Activated CD4-positive, alpha-beta T cell treated with anti-CD3 and anti-CD28 coated beads, Interleukin-2, Interleukin-6, amounts not matched to agents 100 ng/mL and 50 ng/mL, durations not matched to agents 16 hours and 8 hours (primary cell): Measurements from ENCODE around the gene APOA1.

Source experiments
- DNase-seq: peaks from one replicate; pipeline ENCODE4 v3.0.0-alpha.2; 2020

The APOA1 gene

DNA sequence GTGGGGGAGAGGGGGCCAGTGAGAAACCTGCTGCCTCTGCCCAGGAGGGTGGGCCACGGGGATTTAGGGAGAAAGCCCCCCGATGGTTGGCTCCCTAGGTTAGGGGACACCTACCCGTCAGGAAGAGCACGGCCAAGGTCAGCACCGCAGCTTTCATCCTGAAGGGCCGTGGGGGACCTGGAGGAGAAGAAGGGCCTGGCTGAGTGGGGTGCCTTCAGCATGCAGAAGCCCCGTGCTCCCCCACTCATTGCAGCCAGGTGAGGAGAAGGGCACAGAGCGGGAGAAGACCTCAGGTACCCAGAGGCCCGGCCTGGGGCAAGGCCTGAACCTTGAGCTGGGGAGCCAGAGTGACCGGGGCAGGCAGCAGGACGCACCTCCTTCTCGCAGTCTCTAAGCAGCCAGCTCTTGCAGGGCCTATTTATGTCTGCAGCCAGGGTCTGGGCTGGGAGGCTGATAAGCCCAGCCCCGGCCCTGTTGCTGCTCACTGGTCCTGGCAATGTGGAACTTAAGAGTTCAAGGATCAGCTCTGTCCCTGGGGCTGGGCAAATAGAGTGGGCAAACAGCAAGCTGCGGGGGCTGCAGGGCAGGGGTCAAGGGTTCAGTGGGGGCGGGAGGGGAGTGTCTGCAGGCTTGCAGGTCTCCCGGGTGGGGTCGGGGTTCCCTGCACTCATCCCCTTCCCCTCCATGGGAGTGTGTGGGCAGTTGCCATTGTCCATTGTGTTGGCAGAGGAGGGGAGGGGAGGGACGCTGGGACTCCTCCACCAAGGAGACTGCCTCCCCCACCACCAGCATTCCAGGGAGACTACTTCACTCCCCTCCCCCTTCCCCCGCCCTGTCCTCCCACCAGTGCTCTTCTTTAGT is at the start of gene APOA1:
TSS of gene APOA1 (minus strand) at position 392 of the 861 bp plus-strand sequence. CDS start at position 157, 235 bp downstream.
- no peak for DNase-seq

DNA sequence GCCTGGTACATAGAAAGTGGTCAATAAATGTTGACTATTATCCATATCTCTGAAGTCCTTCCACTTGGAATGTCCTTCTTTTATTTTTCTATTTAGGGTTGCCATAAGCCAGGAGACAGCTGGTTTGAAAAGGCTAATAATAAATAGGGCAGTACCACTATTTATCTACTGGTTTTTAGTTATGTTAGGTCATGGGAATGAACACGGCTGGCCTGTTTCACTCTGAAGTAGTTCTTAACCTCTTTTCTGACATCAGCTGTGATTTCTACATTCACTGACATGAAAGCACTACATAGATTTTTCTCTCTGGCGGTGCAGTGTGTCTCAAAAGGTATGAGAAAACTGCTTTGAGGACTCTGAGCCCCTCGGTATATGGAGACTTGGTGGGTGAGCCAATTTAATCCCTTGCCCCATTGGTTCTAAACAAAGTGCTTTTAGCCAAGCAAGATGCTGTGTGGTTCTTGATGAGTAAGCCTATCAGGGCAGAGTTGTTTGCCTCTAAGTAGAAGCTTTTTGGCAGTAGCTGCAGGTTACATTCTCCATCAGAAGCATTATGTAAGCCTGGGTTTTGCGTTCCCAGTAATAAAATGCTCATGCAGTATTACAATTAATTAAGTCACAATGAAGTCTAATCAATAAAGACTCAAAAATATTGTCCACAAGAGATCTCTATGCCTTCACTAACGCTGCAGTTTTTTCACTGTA is 48.7 kb upstream of the APOA1 start:
- DNase-seq: no peak

DNA sequence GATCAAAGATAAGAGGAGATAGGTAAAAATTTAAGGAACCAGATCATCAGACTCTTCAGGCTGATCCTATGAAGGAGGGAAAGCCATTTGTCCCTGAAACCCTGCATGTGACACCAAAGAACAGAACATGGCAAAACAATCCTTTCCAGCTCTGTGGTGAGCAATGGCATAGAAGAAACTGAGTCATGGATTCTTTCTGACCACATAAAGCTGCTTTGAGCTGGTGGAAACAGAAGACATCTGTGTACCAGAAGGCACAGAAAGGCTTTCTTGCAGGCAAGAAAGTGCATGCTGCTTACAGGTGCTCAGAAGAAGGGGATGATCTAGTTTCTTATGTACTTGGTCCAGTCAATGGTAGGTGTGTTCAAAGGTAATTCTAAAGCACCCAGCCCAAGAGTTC is 45.0 kb upstream of the APOA1 start:
- DNase-seq: peak; percentile 44

DNA sequence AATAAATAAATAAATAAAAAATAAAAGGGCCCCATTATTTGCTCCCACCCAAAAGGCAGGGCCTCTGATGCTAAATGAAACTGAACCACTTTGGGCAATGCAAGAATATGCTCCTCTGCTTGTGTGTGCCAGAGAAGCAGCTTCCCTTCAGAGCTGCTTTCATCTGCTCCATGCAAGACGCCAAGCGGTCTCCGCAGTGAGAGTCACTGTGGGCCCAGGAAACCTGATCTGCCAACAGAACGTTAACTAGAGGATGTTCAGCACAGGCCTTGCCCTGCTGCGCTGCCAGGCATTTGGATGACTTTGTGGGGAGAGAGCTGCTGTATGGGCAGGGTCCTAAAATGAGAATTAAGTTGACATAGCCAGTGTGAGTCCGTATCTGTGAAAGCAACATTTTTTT is 43.7 kb upstream of the APOA1 start:
- DNase-seq: no peak

DNA sequence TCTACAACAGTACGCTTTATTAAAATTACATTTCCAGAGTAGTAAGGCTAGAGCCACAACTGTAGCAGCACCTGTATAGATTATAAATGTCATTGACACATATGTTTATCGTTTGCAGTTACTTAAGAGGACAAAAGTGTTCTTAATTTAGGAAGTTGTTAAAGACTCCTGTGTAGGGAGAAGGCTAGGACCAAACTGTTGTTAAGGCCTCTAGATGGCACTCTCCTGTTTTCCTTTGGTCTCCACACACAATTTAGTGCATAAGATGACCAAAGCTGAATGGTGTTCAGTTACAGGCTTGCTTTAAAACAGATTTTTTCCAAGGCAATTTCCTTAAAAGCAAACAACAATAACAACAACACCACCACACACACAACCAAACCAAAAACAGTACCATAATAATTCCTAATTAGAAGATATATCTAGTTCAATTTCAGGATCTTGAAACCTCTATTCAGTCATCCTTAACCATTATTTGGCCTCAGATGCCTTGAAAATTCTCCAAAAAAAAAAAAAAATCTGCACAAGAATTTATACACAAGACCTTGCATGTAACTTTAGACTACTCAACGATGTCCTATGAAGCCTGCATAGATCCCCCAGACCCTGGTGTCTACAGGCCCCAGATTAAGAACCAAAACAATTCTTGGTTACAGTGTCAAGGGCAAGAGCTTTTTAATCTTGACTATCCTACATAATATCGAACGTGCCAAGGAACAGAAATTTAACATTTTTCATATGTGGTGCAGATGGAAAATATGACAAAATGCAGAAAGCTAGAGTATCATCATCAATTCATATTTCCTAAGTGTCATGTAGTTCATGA is 42.6 kb upstream of the APOA1 start:
- peak; percentile 62 for DNase-seq

DNA sequence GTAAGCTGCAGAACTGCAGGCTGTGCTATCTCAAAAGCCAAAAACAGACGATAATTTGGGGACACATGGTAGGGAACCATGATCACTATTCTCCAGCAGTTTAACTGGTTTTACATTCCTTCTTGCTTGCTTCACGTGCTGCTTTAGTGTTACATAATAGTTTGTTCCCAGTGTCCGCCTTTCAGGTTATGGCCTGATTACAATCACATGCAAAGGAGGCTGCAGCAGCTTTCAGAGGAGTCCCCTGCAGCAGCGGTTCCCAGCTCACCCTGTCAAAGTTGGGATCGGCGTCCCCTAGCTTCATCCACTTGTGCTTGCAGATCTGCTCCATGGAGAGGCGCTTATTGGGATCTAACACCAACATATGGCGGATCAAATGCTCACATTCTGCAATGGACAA is 39.2 kb upstream of the APOA1 start:
- no peak for DNase-seq

DNA sequence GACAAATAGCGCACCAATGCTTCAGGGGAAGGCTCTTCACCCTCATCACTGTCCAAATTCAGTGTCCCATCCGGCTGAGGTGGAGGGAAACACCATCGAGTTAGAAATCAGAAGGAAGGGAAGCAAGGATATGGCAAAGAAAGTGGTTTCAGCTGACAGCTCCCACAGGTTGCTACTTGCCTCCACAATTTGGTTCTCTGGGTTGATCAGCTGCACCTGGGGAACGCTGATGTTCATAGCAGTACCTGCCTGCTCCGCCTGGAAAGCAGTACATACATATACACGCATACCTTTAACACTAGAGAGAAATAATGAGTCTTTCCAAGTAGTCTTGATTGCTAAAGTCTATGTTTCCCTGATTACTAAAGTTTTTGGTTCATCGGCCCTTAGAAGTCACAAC is 37.8 kb upstream of the APOA1 start:
- DNase-seq: no peak

DNA sequence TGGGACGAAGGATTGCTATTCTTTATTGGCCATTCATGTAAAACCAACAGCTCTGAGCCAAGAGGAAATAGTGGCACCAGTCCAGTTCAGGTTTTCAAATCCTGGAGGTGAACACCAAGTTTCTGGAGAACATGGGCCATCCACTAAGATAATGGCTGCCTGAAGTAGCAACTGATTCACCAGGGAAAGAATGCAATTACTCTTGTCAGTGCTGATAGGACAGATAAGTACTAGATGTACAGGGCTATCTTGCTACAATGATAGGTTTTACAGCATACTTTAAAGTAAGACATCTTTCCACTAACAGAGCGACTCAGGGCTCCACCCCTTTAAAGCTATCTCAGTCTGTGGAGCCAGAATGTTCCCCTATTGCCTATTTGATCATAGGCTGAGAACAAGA is 36.8 kb upstream of the APOA1 start:
- no peak for DNase-seq

DNA sequence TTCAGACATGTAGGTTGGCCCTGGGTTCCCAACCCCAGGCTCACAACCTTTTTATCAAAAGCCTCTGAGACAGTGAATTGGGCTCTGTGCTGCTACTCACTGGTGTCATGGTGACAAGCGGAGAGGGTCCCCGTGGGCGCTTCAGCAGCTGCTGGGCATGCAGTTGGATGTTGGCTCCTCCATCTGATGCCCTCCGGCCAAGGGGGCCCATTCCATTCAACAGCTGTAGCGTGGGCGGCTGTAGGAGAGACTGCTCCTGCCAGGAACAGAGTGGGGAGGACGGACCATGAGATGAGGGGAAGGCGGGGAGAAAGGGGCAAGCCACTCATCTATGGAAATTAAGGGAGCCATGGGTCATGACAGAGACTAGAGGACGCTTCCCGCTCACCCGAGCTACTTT is 36.0 kb upstream of the APOA1 start:
- no peak for DNase-seq

DNA sequence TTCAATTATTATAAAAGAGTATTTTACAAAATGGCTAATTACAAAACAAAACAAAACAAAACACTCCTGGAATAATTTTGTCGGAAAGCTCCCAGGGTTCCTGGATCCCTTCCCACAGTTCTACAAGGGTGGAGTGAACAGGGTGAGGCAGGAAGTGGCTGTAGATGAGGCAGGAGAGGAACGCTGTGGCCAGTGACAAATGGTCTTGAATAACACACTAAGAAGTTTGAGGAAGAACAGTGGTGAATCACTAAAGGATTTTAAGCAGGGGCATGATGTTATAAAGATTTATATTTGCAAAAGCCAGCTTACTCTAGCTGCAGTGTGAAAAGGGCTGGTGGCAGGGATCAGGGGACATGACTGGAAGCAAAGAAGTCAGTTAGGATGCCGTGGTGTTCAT is 33.8 kb upstream of the APOA1 start:
- DNase-seq: no peak

DNA sequence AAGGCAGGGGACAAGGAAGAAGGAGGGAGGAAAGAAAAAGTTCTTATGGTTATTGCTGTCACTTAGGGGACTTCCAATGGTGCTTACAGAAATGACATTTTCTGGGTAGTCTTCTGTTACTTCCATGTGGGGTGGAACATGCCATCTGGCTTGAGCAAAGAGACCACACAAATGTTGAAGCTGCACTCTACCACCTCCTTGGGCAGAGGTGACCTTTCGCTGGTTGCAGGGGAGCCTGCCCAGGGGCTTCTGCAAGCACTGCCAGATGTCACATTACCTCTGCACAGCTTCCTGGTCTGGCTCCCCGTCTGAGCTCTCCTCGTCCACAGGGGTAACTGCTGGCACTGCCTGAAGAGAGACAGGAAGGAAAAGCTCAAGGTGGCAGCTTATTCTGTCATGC is 32.6 kb upstream of the APOA1 start:
- peak; percentile 11 for DNase-seq

DNA sequence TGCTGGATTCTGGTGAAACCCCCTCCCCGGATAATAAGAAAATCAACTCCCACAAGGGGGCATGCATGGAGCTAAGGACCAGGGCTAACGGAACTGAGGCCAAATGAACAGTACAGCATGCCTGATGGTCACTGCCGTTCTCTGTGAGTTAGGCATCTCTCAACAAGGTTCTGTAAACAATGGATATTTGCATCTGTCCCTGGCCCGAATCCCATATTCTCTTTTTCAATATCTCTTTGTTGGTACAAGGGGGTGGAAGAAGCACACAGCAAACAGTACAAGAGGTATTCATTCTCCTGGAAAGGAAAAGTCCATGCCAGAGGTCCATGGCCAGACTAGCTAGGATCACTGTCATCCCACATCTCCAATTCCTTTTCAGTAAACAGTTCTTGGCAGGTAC is 32.2 kb upstream of the APOA1 start:
- DNase-seq: no peak

DNA sequence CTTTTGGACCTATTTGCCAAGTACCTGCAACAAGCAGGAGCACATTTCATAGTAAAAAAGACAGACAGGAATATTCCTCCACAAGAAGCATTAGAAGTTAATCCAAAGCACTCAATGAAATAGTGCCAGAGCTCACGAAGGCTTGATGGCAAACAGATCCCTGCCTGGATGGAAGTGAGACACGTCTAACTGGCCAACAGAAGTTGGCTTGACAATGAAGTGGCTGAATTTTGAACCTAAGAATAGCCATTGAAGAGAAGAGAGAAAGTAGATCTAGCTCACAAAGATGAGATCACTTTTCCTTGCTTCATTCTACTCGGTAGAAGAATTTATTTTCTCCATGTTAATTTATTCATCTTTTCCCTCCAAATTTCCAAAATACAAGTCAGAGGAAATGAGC is 30.6 kb upstream of the APOA1 start:
- DNase-seq: no peak

DNA sequence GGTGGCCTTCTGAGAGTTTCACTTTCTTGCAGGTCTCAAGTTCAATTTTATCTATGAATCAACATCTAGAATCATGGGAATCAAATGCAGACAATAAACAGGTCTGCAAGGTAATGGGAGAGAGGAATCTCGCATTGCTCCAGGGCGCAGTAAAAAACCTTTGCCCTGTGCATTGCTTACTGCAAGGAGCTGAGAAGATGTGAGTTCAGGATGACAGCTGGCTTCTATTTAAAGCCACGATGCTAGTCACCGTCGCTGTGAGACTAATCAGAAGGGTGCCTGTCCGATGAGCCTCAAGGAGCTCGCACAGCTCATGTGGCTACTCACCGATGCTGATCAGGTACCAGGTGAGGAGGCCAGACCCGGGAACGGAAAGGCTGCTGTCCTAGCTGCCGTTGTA is 30.2 kb upstream of the APOA1 start:
- DNase-seq: no peak

DNA sequence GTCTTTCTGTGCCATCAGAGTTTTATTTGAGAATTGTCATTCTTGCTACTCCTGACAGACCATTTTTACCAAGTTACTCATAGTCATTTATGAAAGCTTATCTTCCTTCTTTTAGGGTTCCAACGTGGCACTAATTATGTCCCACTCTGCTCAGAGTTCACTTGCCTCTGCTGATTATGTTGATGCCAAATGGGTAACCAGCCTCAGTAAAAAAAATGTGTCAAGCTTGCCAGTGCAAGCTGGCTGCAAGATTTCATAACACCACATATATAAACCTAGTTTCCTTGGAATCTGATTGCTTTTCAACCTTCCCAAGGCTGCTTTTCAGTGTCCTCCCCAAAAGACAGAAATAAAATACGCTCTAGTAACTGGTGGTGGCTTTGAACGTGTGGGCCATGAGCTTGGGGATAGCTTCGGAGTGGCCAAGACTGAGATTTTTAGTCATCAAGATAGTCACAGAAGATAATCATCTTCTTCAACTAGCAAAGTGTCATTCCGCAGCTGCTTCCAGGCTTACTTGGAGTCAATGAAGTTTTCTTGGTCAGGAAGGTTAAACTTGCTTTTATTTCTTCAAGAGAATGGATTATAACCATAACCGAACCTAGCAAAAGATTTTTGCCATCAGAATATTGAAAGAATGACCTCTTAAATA is 29.5 kb upstream of the APOA1 start:
- no peak for DNase-seq

DNA sequence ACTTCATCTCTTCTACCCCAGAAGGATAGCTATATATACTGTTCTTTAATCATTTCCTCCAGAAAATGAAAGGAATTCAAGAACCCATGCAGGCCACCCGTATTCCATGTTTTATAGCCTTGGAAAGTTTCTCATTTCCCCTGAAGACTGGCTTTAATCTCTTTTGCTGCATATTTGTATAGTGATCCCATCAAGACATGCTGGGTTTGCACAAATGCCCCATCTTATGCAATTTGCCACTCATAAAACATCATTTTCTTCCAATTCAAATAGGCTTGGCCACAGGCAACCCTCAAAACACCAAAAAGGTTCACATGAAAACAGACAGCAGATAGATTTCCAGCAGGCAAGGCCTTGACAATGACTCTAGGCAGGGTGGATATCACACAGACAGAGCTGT is 28.3 kb upstream of the APOA1 start:
- DNase-seq: no peak

DNA sequence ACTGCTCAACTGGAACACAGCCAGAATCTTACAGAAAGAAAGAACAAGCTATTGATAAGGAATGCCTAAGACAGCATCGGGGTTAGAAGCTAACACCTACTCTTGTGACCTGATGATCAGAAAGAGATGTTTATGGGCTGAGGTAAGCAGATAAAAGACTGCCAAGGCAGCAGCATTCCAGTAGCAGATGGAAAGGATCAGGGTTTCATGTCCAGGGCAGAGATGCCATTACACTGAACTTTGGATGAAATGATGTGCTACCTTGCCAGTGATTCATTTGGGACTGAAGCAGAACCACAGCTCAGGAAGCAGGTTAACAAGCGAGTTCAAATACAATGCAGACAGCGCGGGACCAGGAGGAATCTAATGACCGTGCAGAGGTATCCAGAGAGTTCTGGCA is 27.1 kb upstream of the APOA1 start:
- no peak for DNase-seq

DNA sequence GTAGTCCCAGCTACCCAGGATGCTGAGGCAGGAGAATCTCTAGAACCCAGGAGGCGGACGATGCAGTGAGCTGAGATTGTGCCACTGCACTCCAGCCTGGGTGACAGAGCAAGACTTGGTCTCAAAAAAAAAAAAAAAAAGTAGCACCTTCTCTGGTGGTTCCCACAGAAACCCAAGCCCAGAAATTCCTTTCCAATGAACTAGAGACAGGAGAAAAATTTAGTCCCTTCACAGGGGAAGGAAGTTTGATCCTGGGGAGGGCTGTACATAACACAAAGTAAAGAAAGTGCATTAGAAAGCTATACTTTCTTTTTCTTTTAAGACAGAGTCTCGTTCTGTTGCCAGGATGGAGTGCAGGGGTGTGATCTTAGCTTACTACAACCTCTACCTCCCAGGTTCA is 25.5 kb upstream of the APOA1 start:
- no peak for DNase-seq

DNA sequence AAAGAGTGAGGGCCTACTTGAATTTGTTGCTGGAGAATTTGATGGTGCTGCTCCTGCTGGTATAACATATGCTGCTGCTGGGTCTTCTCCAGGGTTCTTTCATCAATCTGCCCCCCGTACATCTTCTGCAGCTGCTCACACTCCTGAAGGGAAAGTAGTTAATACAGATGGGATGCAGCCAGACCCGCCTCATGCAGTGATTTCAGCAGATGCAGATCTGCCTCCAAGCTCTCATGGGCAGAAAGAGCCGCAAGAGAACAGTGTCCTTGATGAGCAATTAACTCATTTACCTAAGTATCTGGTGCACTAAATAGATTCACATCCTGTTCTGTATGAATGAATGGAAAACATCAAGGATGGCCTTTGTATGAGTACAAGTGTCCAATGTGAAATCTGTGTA is 24.8 kb upstream of the APOA1 start:
- DNase-seq: no peak

DNA sequence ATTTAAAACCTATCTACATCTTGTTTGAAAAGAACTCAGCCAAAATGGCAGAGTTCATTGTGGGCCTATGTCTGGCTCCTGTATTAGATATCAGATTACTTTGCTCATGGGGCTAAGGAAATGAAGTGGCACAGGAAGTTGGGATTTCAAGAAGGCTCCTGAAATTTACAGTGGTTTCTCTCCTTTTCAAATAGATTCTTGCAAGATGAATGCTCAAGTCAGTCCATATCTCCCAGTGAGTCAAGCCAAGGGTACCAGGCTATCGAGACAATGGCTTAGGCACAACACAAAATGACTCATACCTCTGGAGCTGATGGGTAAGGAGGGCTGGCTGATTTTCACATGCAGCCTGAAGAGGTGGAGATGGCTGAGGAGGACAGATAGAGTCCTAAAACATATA is 24.1 kb upstream of the APOA1 start:
- DNase-seq: peak; percentile 28

DNA sequence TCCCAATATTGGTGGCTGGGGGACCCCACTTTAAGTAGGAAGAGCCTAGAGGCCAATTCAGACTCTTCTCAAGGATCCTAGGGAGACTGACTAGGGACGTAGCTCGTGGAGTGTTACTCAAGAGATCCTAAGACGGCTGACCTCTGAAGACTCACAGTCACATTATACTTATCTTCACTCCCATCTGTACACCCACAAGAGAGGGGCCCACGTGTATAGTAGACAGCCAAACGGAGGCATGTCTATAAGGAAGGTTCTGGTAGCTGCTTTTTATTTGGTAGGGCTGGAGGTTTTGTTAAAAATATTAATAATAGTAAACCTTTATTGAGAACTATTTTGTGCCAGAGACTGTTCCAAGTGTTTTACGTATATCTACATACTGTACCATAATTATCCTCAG is 22.9 kb upstream of the APOA1 start:
- DNase-seq: no peak

DNA sequence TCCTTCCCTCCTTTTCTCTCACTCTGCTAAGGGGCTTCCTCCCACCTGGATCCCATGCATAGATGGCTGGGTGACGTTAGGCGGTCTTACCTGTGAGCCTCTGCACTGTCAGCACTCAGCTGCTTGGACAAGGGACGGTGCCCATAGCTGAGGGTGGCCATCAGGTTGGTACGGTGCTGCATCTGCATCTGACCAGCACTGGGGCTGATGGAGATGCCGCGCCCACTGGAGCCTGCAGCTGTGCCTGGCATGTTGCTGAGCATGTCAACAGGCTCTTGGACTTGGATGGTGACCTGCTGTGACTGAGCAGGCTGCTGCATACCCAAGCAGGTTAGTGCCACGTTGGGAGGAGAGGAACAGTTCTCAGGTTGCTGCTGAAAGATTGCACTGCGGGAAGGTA is 21.8 kb upstream of the APOA1 start:
- no peak for DNase-seq

DNA sequence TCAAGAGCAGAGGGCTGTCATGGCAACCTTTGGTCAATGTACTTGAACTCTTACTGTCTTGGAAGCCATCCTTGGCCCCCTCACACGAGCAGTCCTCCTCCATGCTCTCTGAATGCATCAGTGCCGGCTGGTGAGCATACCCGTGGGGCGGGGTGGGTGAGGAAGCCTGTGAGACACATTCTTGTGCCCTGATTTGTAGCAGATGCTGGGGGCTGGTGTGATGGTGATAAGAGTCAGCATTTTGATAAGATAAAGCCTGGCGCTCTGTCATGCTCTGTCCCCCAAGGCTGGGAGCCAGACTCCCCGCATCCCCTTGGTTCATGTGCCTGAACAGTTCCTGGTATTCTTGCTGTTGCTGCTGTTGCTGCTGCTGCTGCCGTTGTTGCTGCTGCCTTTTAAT is 20.5 kb upstream of the APOA1 start:
- no peak for DNase-seq
